HG03135 (cell line): ENCODE data around the gene KIF20B.

Experiments
- ATAC-seq: cut with Tn5 transposase; IDR thresholded peaks from one replicate; pipeline ENCODE4 v1.9.1; 2021; ENCODE audit warnings: mild to moderate bottlenecking, moderate library complexity; ENCODE audit not compliant: unreplicated experiment

The KIF20B gene

GRCh38 chr10:89701242-89702120, at the start of gene KIF20B:
KIF20B (plus strand) TSS chr10:89701590; CDS start chr10:89705295, 3,705 bp downstream.
- peak; percentile 97 for ATAC-seq

- peak; percentile 58 for ATAC-seq
These were observed 49.3 kb upstream of the KIF20B start for GRCh38 chr10:89651916-89652573.

GRCh38 chr10:89652806-89653370, 48.5 kb upstream of the KIF20B start:
- ATAC-seq: no peak

GRCh38 chr10:89653410-89653869, 48.0 kb upstream of the KIF20B start:
- peak; percentile 42 for ATAC-seq

GRCh38 chr10:89655722-89656121, 45.7 kb upstream of the KIF20B start:
- no peak for ATAC-seq

GRCh38 chr10:89657302-89657701, 44.1 kb upstream of the KIF20B start:
- no peak for ATAC-seq

- no peak for ATAC-seq
These were observed 42.0 kb upstream of the KIF20B start for GRCh38 chr10:89659143-89660131.

GRCh38 chr10:89662596-89662995, 38.8 kb upstream of the KIF20B start:
- ATAC-seq: no peak

GRCh38 chr10:89663144-89663543, 38.2 kb upstream of the KIF20B start:
- ATAC-seq: no peak

- no peak for ATAC-seq
These were observed 37.2 kb upstream of the KIF20B start for GRCh38 chr10:89664203-89664602.

- no peak for ATAC-seq
These were observed 36.1 kb upstream of the KIF20B start for GRCh38 chr10:89665302-89665701.

GRCh38 chr10:89666138-89666537, 35.3 kb upstream of the KIF20B start:
- ATAC-seq: no peak

- no peak for ATAC-seq
These were observed 32.9 kb upstream of the KIF20B start for GRCh38 chr10:89668386-89669071.

- ATAC-seq: no peak
These were observed 31.4 kb upstream of the KIF20B start for GRCh38 chr10:89669985-89670384.

- ATAC-seq: no peak
These were observed 30.5 kb upstream of the KIF20B start for GRCh38 chr10:89670926-89671325.

- no peak for ATAC-seq
These were observed 24.0 kb upstream of the KIF20B start for GRCh38 chr10:89677341-89677740.

GRCh38 chr10:89679986-89680385, 21.4 kb upstream of the KIF20B start:
- no peak for ATAC-seq

- ATAC-seq: no peak
These were observed 17.5 kb upstream of the KIF20B start for GRCh38 chr10:89683883-89684282.

- ATAC-seq: no peak
These were observed 16.8 kb upstream of the KIF20B start for GRCh38 chr10:89684604-89685003.

GRCh38 chr10:89685936-89686335, 15.5 kb upstream of the KIF20B start:
- ATAC-seq: no peak
